IPS-NIHi7 (cell line): ENCODE data around the gene ACOX2.

ENCODE experiments used
- DNase-seq: peaks from one replicate; pipeline ENCODE4 v3.0.0; 2012; ENCODE audit warnings: mixed read lengths; ENCODE audit errors: extremely low spot score

The ACOX2 gene

DNA sequence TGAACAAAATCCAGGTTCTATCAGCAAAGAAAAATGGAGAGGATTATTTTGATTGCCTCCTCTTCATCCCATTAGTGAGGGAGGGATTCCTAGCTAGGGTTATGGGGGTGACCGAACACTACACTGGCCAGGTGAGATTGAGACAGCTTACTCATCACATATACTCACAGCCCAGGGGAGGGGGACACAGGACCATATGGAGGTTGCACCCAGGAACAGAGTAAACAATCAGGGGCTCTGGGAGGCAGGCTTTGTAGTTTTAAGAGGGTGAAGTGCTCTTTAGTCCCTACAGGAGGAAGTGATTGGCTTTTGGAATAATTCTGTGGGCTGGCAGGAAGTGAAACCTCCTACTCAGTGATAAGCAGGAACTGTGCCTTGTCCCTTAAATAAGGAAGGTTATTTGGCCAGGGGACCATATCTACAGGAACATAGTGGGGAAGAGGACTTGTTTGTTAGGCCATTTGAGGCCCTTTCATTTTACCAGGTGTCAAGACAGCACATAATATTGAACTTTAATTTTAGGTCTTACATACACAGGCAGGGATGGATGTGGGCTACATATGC is 62.6 kb downstream of the ACOX2 start:
- no peak for DNase-seq

- no peak for DNase-seq
Measured at GRCh38 chr3:58473275-58473674, 63.7 kb downstream of the ACOX2 start.

- peak; percentile 48 for DNase-seq
Measured at GRCh38 chr3:58471025-58471887, 65.7 kb downstream of the ACOX2 start.

- DNase-seq: no peak
Measured at GRCh38 chr3:58470363-58471024, 66.5 kb downstream of the ACOX2 start.

DNA sequence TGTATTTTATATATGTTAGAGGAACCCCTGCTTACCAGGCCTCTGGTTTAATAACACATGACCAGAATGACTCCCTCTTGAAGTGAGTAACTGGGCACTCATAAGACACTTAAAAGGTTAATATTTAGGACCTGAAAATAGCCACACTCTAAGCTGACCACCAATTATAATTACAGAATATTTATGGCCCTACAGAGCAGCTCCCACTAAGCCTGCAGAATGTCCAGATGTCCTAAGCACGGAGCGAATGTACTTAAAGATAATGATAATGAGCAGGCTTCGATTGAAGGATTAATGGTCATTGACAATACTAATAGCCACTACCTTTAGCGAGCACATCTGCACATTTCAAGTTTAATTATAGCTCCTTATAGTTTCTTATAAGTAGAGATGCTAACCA is 67.9 kb downstream of the ACOX2 start:
- DNase-seq: no peak

DNA sequence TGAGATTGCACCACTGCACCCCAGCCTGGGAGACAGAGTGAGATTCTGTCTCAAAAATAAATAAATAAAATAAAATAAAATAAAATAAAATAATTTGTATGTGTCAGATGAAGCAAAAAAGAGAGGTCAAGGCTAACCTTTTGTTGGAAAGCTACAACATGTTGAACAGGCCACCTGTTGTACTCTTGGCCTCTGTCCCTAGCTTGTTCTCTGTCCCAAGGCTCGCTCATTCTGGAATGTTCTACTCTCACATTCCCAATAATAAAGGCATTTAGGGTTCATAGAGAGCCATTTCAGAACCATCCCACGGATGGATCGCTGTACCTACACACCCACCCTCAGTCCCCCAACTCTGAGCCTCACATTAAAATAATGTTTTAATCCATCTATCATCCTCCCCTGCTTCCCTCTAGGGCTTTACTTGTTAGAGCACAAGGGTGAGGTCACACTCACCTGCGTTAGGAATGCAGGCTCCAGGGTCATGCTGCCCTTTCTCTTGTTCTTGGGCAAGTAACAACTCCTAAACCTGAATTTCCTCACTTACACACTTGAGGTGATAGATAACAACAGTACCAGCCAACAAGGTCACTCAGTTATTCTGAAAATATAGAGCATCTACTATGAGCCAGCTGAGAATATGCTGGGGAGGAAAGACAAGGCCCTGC is 70.0 kb downstream of the ACOX2 start:
- DNase-seq: no peak

GRCh38 chr3:58464866-58465265 is 72.1 kb downstream of the ACOX2 start:
- DNase-seq: no peak

- DNase-seq: no peak
Measured at GRCh38 chr3:58463942-58464271, 73.1 kb downstream of the ACOX2 start.

- peak; percentile 87 for DNase-seq
Measured at GRCh38 chr3:58463181-58463941, 73.6 kb downstream of the ACOX2 start.

GRCh38 chr3:58462829-58463180 is 74.2 kb downstream of the ACOX2 start:
- DNase-seq: peak; percentile 61

DNA sequence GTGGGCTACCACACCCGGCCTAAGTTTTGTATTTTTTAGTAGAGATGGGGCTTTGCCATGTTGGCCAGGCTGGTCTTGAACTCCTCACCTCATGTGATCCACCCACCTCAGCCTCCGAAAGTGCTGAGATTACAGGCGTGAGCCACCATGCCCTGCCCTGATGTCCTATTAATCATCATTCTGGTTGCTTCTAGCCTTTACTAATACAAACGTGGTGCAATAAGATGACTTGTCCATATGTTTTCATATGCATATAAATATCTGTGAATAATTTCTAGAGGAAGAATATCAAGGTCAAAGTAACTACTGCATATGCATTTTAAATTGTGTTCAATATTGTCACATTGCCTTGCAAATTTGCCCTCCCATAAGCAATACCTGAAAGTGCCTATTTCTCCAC is 77.8 kb downstream of the ACOX2 start:
- no peak for DNase-seq
